ENCODE measurements around the gene GRM7. TPM values are rescaled to one million over a fixed set of nuclear protein-coding genes. Genes with fewer than 3 reads are reported as not detected.

The GRM7 gene
- total RNA-seq, 4 donors from 2014 or later: 0.09 TPM; not detected in 3

DNA sequence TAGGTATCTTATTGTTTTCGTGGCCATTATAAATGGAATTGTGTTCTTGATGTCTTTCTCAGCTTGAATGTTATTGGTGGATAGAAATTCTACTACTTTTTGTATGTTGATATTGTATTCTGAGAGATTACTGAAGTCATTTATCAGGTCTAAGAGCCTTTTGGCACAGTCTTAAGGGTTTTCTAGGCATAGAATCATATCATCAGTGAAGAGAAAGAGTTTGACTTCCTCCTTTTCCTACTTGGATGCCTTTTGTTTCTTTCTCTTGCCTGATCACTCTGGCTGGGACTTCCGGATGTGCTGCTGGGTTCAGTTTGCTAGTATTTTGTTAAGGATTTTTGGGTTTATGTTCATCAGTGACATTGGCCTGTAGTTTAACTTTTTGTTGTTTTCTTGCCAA, 527.1 kb downstream of the GRM7 start:
- DNase-seq: no peak
- intact Hi-C loops (cut with DNase I): no loop called here
- Histone ChIP-seq H3K27me3 (no peaks in the 10 kb centered on the region), H3K27ac (no peak overlapping the region), H3K4me3 (no peak overlapping the region), H3K9me3 (peaks cover 0 to 5% (median 0%) of the 10 kb centered on the region in 3 donors), H3K36me3 (no peaks in the 10 kb centered on the region), H3K4me1 (no peaks in the 10 kb centered on the region)
- 66 to 67% methylated on average over 2 of the region's 2 CpGs for WGBS, 2 donors
- no peak for TF ChIP-seq POLR2A (IDR thresholded peaks at IDR 0.05)
- TF ChIP-seq, protein P1, sequence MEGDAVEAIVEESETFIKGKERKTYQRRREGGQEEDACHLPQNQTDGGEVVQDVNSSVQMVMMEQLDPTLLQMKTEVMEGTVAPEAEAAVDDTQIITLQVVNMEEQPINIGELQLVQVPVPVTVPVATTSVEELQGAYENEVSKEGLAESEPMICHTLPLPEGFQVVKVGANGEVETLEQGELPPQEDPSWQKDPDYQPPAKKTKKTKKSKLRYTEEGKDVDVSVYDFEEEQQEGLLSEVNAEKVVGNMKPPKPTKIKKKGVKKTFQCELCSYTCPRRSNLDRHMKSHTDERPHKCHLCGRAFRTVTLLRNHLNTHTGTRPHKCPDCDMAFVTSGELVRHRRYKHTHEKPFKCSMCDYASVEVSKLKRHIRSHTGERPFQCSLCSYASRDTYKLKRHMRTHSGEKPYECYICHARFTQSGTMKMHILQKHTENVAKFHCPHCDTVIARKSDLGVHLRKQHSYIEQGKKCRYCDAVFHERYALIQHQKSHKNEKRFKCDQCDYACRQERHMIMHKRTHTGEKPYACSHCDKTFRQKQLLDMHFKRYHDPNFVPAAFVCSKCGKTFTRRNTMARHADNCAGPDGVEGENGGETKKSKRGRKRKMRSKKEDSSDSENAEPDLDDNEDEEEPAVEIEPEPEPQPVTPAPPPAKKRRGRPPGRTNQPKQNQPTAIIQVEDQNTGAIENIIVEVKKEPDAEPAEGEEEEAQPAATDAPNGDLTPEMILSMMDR (IDR thresholded peaks at IDR 0.05): no peak

DNA sequence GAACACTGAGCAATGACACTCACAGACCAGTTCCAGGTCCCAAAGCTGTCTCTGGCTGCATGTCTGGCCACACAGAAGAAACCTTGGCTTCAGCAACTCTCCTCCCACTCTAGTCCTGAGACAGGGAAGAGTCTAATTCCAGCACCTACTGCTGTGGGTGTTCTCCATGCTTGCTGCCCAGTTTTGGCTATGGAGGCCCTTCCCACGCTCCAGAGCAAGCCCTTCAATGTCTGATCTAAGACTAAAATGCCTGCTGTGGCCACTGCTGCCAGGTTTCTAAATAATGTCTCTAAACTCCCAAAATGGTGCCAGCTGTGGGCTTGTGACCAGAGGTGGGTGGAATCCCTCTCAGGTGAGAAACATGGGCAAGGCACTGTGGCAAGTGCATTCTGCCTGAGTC, 531.3 kb downstream of the GRM7 start:
- Histone ChIP-seq H3K27ac (no peak overlapping the region), H3K36me3 (no peaks in the 10 kb centered on the region), H3K27me3 (no peaks in the 10 kb centered on the region), H3K4me3 (no peak overlapping the region), H3K9me3 (peaks cover 0 to 5% (median 0%) of the 10 kb centered on the region in 3 donors), H3K4me1 (no peaks in the 10 kb centered on the region)
- intact Hi-C loops (cut with DNase I): no loop called here
- WGBS, 2 donors: no CpG with 5 or more reads among the region's 1 CpG
- DNase-seq: no peak
- TF ChIP-seq POLR2A (IDR thresholded peaks at IDR 0.05): no peak
- TF ChIP-seq, protein P1 (IDR thresholded peaks at IDR 0.05): no peak

DNA sequence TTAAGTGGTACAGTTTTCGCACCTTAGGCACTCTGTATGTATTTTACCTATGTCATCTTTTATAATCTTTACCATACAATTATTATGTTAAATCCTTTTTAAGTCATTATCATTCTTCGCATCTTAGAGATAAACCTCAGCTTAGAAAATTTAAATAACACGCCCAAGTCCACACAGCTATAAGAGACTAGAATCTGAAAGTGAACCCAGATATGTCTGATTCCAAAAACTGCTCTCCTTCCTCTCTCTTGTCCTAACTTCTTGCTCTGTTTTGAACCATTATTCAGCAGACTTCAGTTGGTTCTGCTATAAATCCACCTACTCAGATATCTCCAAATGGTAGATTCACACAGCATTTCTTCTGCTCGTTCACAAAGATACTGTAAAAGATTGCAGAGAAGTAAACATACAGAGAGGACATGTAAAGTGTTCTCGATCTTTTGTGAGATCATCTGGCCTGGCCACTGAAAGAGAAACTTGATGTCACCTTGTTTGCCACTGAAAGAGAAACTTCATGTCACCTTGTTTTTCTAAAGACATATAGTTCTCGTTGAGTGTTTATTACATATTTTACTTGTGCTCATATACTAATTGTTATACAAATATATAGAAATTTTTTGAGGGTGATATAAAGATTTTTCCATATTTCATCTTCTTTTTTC, 533.2 kb downstream of the GRM7 start:
- peaks cover 0 to 5% (median 0%) of the 10 kb centered on the region in 3 donors for H3K9me3 ChIP-seq
- H3K36me3 ChIP-seq: no peaks in the 10 kb centered on the region
- no peaks in the 10 kb centered on the region for H3K4me1 ChIP-seq
- H3K27me3 ChIP-seq: no peaks in the 10 kb centered on the region
- 73 to 84% methylated on average over 6 of the region's 6 CpGs for WGBS, 2 donors
- intact Hi-C loops (cut with DNase I): no loop called here
- TF ChIP-seq, protein P1 (IDR thresholded peaks at IDR 0.05): no peak
- no peak for TF ChIP-seq POLR2A (IDR thresholded peaks at IDR 0.05)
- no peak for DNase-seq
- H3K27ac ChIP-seq: no peak overlapping the region
- no peak overlapping the region for H3K4me3 ChIP-seq

DNA sequence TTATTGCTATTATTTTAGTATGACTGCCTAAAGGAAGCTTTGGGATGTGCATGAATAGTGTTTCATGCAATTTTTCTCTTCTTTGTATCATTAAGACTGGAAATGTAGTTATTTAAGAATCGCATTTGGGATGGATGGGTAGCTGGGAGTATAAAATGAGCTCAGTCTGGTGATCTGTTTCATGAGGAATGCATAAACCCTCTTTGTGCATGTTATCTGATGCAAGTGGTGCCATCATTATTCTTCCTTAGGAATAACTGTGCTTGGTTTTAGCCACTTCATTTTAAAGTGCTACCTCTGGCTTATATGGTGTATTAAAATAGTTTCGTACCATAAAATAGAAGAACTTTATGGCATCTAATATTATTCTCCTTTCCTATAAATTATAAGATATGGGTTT, 535.6 kb downstream of the GRM7 start:
- WGBS, 2 donors: 87 to 100% methylated on average over 2 of the region's 2 CpGs
- DNase-seq: no peak
- TF ChIP-seq, protein P1 (IDR thresholded peaks at IDR 0.05): no peak
- no peak for TF ChIP-seq POLR2A (IDR thresholded peaks at IDR 0.05)
- Histone ChIP-seq H3K9me3 (no peaks in the 10 kb centered on the region), H3K4me3 (no peak overlapping the region), H3K27ac (no peak overlapping the region), H3K27me3 (no peaks in the 10 kb centered on the region), H3K36me3 (no peaks in the 10 kb centered on the region), H3K4me1 (no peaks in the 10 kb centered on the region)
- intact Hi-C loops (cut with DNase I): no loop called here

DNA sequence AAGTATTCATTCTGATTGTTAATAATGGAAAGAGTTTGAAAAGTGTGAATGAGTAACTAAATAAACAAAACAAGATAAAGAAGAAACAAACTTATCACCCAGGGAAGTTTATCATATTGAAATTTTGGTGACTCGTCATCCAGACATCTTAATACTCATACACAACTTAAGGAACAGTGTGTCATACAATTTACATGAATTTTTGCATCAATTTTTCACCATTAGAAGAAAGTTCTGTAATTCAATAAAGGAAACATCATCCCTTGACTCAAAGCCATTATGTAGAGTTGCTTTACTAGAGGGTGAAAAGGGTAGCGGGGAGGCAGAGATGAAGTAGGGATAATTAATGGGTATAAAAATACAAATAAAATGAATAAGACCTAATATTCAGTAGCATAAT, 536.2 kb downstream of the GRM7 start:
- no peaks in the 10 kb centered on the region for H3K4me1 ChIP-seq
- intact Hi-C loops (cut with DNase I): no loop called here
- H3K4me3 ChIP-seq: no peak overlapping the region
- DNase-seq: no peak
- H3K9me3 ChIP-seq: no peaks in the 10 kb centered on the region
- no peaks in the 10 kb centered on the region for H3K27me3 ChIP-seq
- no peak overlapping the region for H3K27ac ChIP-seq
- no peak for TF ChIP-seq POLR2A (IDR thresholded peaks at IDR 0.05)
- TF ChIP-seq, protein P1 (IDR thresholded peaks at IDR 0.05): no peak
- no peaks in the 10 kb centered on the region for H3K36me3 ChIP-seq
- 78 to 85% methylated on average over 2 of the region's 2 CpGs for WGBS, 2 donors
